ENCODE data around the gene RNF34. TPM values are rescaled to one million over a fixed set of nuclear protein-coding genes. Genes with fewer than 3 reads are reported as not detected.

The RNF34 gene
- total RNA-seq, 2 experiments from 2014 or later = 81.9 to 84.5 TPM

- no peak for DNase-seq
- Mint-ChIP-seq H3K27ac (no peak overlapping the region), H3K4me1 (peaks cover 23% of the 10 kb centered on the region), H3K4me3 (peak overlapping the region; percentile 53), H3K36me3 (peaks cover 10% of the 10 kb centered on the region), H3K9me3 (no peaks in the 10 kb centered on the region), H3K27me3 (peaks cover 2% of the 10 kb centered on the region)
- POLR2A ChIA-PET = interaction anchor here (0.5 to 1.6 kb wide), 5 partner anchors 9 to 116 kb away, joined by 3 to 4 read pairs (median 3); no protein-coding TSS in a partner anchor
- no peak for ATAC-seq (ENCODE audit: low read depth)
These were observed 68.0 kb downstream of the RNF34 start for GRCh38 chr12:121467638-121468498.

- POLR2A ChIA-PET = interaction anchor here (0.9 to 1.6 kb wide), 3 partner anchors 9 to 25 kb away, joined by 3 to 4 read pairs (median 4); no protein-coding TSS in a partner anchor
- no peak for DNase-seq
- no peak for ATAC-seq (ENCODE audit: low read depth)
- H3K4me1 Mint-ChIP-seq = peaks cover 23% of the 10 kb centered on the region
- H3K4me3 Mint-ChIP-seq = no peak overlapping the region
- H3K36me3 Mint-ChIP-seq = peaks cover 10% of the 10 kb centered on the region
- H3K27me3 Mint-ChIP-seq = peaks cover 2% of the 10 kb centered on the region
- H3K27ac Mint-ChIP-seq = no peak overlapping the region
- no peaks in the 10 kb centered on the region for H3K9me3 Mint-ChIP-seq
These were observed 68.5 kb downstream of the RNF34 start for GRCh38 chr12:121468499-121468801.

GRCh38 chr12:121470751-121471150 is 70.8 kb downstream of the RNF34 start:
- ATAC-seq (ENCODE audit: low read depth) (no peak), DNase-seq (no peak)
- POLR2A ChIA-PET = no interaction called here
- H3K9me3 Mint-ChIP-seq = no peaks in the 10 kb centered on the region
- no peak overlapping the region for H3K4me3 Mint-ChIP-seq
- H3K27me3 Mint-ChIP-seq = peaks cover 2% of the 10 kb centered on the region
- peaks cover 10% of the 10 kb centered on the region for H3K4me1 Mint-ChIP-seq
- H3K27ac Mint-ChIP-seq = no peak overlapping the region
- H3K36me3 Mint-ChIP-seq = peaks cover 8% of the 10 kb centered on the region

GRCh38 chr12:121472150-121472905 is 72.4 kb downstream of the RNF34 start:
- peaks cover 5% of the 10 kb centered on the region for H3K4me1 Mint-ChIP-seq
- ATAC-seq (ENCODE audit: low read depth) (no peak), DNase-seq (no peak)
- POLR2A ChIA-PET = no interaction called here
- no peak overlapping the region for H3K4me3 Mint-ChIP-seq
- H3K27me3 Mint-ChIP-seq = peaks cover 2% of the 10 kb centered on the region
- H3K36me3 Mint-ChIP-seq = peaks cover 4% of the 10 kb centered on the region
- H3K27ac Mint-ChIP-seq = no peak overlapping the region
- H3K9me3 Mint-ChIP-seq = no peaks in the 10 kb centered on the region

Small RNAs within 50 kb of the gene (microRNA-seq; reads per million reads assigned to microRNA genes)
- not detected for gene MIR7107

Other genes with a start within 250 kb of the RNF34 start
- gene P2RX4, start 190.0 kb upstream of the RNF34 start, total RNA-seq = 10 to 100 TPM; 50.7 to 52.9 TPM
- gene CAMKK2, start 103.4 kb upstream of the RNF34 start, total RNA-seq = 10 to 100 TPM; 27.0 to 29.2 TPM
- gene ANAPC5, start 47.7 kb upstream of the RNF34 start, total RNA-seq = 100 to 1,000 TPM; 133 to 135 TPM
- gene KDM2B, start 180.9 kb downstream of the RNF34 start, total RNA-seq = 10 to 100 TPM; 84.8 to 88.7 TPM
- gene ORAI1, start 226.4 kb downstream of the RNF34 start, total RNA-seq = 10 to 100 TPM; 54.2 to 60.1 TPM

Measured in activated naive CD8-positive, alpha-beta T cell treated with anti-CD3 and anti-CD28 coated beads, Interleukin-2, amount 10 ng/mL, durations not matched to agents 7 days and 5 days (primary cell).